Heart left ventricle (tissue), 13 donors: ENCODE results near the gene TTC23.

Experiments
- CTCF ChIP-seq, 12 donors: fragments of 200-600 bp; sonication (generic) in 4 of 12; IDR thresholded peaks; one replicate each; pipeline versions ENCODE4 v1.5.0 to v1.8.0; 2018 to 2022; ENCODE audit warnings: antibody characterized with exemption in 12 of 12, mild to moderate bottlenecking in 5 of 12
- POLR2A ChIP-seq, 2 donors: fragments of 450-650 bp; IDR thresholded peaks; one replicate each; pipeline ENCODE4 v1.6.1; 2017; ENCODE audit warnings: antibody characterized with exemption in 2 of 2, mild to moderate bottlenecking in 2 of 2, moderate library complexity in 2 of 2
- donor health status: ischemic (EF 13 %, LVEDD 7.1; RV severe dilation, severe dysfunction).
- donor health status: DM: no; HTN: yes; CAD: no.
- donor health status: DM: no; HTN: no; CAD: no.
- donor health status: ischemic (EF 25% LVEDD 6.9; RV normal size, moderate dysfunction).
- donor health status: ischemic (EF 25% LVEDD 5.7; RV mildly dilated, moderate dysfunction).
- donor health status: ischemic (EF 35%, LVEDD 5.7; RV mildly dilated, moderate dysfunction).
- donor health status: nonischemic (EF 11% LVEDD 7.7; RV severe dilation, severe dysfunction).
- donor health status: DM: yes; HTN: yes; CAD: no.
- donor health status: PGD.
- donor health status: ischemic (EF 29% LVEDD 5.4; RV normal size, mild dysfunction).
- donor health status: nonischemic (EF 23%, LVEDD 6.1; RV moderate dilation, normal function).

GRCh38 chr15:99130314-99130713, 119.1 kb downstream of the TTC23 start:
- no peak for TF ChIP-seq CTCF (IDR thresholded peaks at IDR 0.05)
- no peak for TF ChIP-seq POLR2A (IDR thresholded peaks at IDR 0.05)
